GM12891 (cell line): ENCODE results near the gene CTLA4.

Experiments
- PAX5 ChIP-seq: IDR thresholded peaks from 2 replicates; pipeline ENCODE4 v1.6.1; 2011; ENCODE audit warnings: low read length, moderate library complexity, mild to moderate bottlenecking; ENCODE audit not compliant: insufficient read depth, severe bottlenecking
- POLR2A ChIP-seq: IDR thresholded peaks from 2 replicates; pipeline ENCODE4 v1.6.1; 2011; ENCODE audit warnings: low read depth, low read length, control low read depth
- POLR2AphosphoS5 ChIP-seq: IDR thresholded peaks from 2 replicates; pipeline ENCODE4 v1.6.1; 2011; ENCODE audit warnings: low read depth, low read length, control low read depth
- POU2F2 ChIP-seq: IDR thresholded peaks from 2 replicates; pipeline ENCODE4 v1.6.1; 2011; ENCODE audit warnings: low read depth, mild to moderate bottlenecking, control low read depth, low read length, moderate library complexity
- SPI1 ChIP-seq: IDR thresholded peaks from 2 replicates; pipeline ENCODE4 v1.6.1; 2011; ENCODE audit warnings: low read depth, low read length, control low read depth
- TAF1 ChIP-seq: IDR thresholded peaks from 2 replicates; pipeline ENCODE4 v1.6.1; 2011; ENCODE audit warnings: low read depth, low read length, control low read depth

- TF ChIP-seq POLR2A (no peak), POLR2AphosphoS5 (no peak), TAF1 (no peak), PAX5 (no peak), SPI1 (no peak), POU2F2 (no peak)
These were observed 31.4 kb upstream of the CTLA4 start for GRCh38 chr2:203835892-203836800.
